ENCODE measurements around the gene RANBP3.

DNA sequence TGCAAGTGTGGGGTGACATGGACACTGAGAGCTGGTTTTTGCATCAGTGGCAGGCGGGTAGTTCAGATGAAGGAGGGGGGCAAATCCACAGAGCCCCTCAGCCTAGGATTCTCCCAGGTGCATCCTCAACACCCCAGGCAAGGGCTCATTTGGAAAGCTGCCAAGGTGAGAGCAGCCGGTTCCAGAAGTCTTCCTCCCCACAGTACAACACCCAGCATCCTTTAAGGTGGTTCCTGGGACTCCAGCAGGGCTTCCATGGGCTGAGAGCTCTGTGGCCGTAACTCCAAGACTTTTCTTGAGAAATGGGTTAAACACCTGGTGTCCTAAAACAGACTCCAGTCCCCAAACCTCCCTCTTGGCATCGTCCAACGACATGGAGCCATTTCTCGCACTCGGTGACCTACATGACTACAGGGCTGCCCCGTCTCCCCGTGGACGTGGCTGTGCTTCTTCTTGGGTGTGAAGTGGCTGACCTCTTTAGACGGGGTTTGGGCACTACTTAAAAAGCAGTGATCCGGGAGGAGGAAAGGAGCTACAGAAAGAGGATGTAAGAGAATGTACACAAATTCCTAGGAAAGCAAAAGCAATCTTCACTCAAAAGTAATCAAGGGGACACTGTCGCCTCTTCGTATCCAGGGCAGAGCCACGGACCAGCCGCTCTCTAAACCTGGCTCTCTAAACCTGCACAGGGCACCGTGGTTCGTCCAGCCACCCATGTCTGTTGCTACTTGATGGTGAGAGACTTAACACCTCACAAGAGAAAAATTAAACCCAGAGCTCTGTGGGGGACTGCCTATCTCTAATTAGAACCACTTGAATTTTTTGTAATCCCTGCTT is 25.5 kb downstream of the RANBP3 start:
- TF ChIP-seq, protein P1, sequence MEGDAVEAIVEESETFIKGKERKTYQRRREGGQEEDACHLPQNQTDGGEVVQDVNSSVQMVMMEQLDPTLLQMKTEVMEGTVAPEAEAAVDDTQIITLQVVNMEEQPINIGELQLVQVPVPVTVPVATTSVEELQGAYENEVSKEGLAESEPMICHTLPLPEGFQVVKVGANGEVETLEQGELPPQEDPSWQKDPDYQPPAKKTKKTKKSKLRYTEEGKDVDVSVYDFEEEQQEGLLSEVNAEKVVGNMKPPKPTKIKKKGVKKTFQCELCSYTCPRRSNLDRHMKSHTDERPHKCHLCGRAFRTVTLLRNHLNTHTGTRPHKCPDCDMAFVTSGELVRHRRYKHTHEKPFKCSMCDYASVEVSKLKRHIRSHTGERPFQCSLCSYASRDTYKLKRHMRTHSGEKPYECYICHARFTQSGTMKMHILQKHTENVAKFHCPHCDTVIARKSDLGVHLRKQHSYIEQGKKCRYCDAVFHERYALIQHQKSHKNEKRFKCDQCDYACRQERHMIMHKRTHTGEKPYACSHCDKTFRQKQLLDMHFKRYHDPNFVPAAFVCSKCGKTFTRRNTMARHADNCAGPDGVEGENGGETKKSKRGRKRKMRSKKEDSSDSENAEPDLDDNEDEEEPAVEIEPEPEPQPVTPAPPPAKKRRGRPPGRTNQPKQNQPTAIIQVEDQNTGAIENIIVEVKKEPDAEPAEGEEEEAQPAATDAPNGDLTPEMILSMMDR (IDR thresholded peaks at IDR 0.05) = no peak
- TF ChIP-seq POLR2A (IDR thresholded peaks at IDR 0.05) (no peak), POLR2AphosphoS5 (IDR thresholded peaks at IDR 0.05) (no peak)

Data from upper lobe of left lung (tissue), 4 donors.